Measurements from ENCODE around the gene UBP1.
"Not testable (repeated sequence)": the region's sequence is repeated elsewhere in the genome, so short reads cannot be mapped to it uniquely, and the experiment has no call there.

Gene UBP1

GRCh38 chr3:33425453-33425852 is 14.8 kb downstream of the UBP1 start:
- in situ Hi-C loops (cut with MboI; ENCODE audit: low sequenced_read_pairs, unreplicated experiment): no loop called here
- TF ChIP-seq CTCF (IDR thresholded peaks at IDR 0.05; ENCODE audit: borderline replicate concordance, control extremely low read depth, extremely low read depth, insufficient read depth, missing control alignments): no peak
- no peak for DNase-seq (ENCODE audit: low spot score)

DNA sequence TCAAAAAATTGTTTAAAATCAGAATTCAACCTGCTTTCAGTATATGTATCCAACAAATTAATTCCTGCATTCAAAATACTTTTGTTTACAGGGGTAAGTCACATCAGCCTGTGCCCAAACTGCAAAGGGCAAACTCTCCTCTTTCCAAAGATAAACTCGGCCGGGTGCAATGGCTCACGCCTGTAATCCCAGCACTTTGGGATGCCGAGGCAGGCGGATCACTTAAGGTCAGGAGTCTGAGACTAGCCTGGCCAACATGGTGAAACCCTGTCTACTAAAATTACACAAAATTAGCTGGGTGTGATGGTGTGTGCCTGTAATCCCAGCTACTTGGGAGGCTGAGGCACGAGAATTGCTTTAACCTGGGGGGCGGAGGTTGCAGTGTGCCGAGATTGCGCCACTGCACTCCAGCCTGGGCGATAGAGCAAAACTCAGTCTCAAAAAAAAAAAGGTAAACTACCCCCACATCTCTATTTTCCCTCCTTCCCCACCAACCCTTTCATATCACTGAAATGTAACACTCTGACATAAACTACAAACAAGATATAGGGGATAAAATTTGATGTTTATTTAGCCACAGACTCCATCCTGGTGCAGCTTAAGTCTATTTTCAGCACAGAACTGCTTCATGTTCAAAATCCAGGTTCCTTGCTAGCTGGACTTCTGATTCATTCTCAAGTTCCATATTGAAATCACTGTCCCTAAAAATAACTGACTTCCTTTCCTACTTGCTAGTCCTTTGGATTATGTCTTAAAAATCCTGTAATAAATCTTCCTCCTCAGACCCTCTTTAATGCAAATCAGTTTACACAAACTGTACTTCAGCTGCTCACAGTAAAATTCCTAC is 15.4 kb downstream of the UBP1 start:
- in situ Hi-C loops (cut with MboI; ENCODE audit: low sequenced_read_pairs, unreplicated experiment): no loop called here
- no peak for DNase-seq (ENCODE audit: low spot score)
- no peak for TF ChIP-seq CTCF (IDR thresholded peaks at IDR 0.05; ENCODE audit: borderline replicate concordance, control extremely low read depth, extremely low read depth, insufficient read depth, missing control alignments)

DNA sequence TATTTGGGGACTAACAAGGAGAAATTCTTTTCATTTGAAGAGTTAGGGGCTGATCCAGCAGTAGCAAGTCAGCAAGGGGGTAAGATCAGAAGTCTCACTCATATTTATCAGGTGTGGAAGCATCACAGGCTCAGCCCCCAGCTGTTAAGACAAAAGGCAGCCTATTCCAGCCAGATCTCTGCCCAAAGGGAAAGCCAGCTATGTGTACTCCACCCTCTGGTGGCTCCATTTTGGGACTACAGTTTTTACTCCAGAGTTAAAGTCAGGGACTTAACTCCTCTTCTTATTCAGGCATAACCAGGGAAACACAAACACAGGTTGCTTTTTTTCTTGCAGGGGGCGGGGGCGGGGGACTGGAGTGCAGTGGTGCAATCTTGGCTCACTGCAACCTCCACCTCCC is 19.2 kb downstream of the UBP1 start:
- in situ Hi-C loops (cut with MboI; ENCODE audit: low sequenced_read_pairs, unreplicated experiment): no loop called here
- TF ChIP-seq CTCF (IDR thresholded peaks at IDR 0.05; ENCODE audit: borderline replicate concordance, control extremely low read depth, extremely low read depth, insufficient read depth, missing control alignments): no peak

DNA sequence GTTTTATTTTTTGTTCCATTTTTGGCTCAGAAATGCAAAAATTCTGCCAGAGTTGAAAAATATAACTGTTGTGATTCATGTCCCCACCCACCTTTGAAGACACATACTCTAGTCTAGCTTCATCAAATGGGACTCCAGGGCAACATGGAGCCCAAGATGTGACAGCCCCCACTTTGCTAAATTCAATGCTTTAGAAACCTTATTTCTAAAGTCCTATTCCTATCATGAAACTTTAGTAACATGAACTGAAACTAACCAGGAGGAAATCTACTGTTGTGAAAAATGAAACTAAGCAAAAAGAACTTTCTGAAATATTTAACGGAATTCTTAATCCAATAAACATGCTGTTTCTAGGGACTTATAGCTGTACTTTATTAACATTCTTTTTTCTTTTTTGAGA is 20.3 kb downstream of the UBP1 start:
- no peak for TF ChIP-seq CTCF (IDR thresholded peaks at IDR 0.05; ENCODE audit: borderline replicate concordance, control extremely low read depth, extremely low read depth, insufficient read depth, missing control alignments)
- in situ Hi-C loops (cut with MboI; ENCODE audit: low sequenced_read_pairs, unreplicated experiment): no loop called here
- no peak for DNase-seq (ENCODE audit: low spot score)

More for the DNA sequence above, 19.2 kb downstream of the UBP1 start:
- DNase-seq (ENCODE audit: low spot score): no peak

GRCh38 chr3:33417066-33417673 is 23.0 kb downstream of the UBP1 start:
- TF ChIP-seq CTCF (IDR thresholded peaks at IDR 0.05; ENCODE audit: borderline replicate concordance, control extremely low read depth, extremely low read depth, insufficient read depth, missing control alignments): no peak
- in situ Hi-C loops (cut with MboI; ENCODE audit: low sequenced_read_pairs, unreplicated experiment): no loop called here
- no peak for DNase-seq (ENCODE audit: low spot score)

GRCh38 chr3:33410816-33411215 is 29.4 kb downstream of the UBP1 start:
- DNase-seq (ENCODE audit: low spot score); in situ Hi-C loops (cut with MboI; ENCODE audit: low sequenced_read_pairs, unreplicated experiment): not testable (repeated sequence)

DNA sequence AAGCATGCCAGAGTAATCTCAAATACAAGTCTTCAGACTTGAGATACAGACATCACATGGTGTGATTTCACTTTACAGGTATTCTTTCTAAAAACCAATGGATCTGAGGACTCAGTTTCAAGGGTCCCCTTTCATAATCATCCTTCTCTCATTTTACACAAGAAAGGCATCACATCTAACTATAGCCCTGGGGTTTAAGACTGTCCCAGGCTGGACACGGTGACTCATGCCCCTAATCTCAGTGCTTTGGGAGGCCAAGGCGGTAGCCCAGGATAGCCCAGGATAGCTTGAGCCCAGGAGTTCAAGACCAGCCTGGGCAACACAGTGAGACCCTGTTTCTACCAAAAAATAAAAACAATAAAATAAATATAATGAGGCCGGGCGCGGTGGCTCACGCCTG is 36.4 kb downstream of the UBP1 start:
- in situ Hi-C loops (cut with MboI; ENCODE audit: low sequenced_read_pairs, unreplicated experiment): no loop called here
- TF ChIP-seq CTCF (IDR thresholded peaks at IDR 0.05; ENCODE audit: borderline replicate concordance, control extremely low read depth, extremely low read depth, insufficient read depth, missing control alignments): no peak
- DNase-seq (ENCODE audit: low spot score): no peak
